ENCODE results near the gene NANS. TPM values are rescaled to one million over a fixed set of nuclear protein-coding genes. Genes with fewer than 3 reads are reported as not detected.
"Not testable (repeated sequence)": the region's sequence is repeated elsewhere in the genome, so short reads cannot be mapped to it uniquely, and the experiment has no call there.

The NANS gene
- total RNA-seq, 4 donors from 2014 or later: 46.2 to 72.0 (median 58.4) TPM

DNA sequence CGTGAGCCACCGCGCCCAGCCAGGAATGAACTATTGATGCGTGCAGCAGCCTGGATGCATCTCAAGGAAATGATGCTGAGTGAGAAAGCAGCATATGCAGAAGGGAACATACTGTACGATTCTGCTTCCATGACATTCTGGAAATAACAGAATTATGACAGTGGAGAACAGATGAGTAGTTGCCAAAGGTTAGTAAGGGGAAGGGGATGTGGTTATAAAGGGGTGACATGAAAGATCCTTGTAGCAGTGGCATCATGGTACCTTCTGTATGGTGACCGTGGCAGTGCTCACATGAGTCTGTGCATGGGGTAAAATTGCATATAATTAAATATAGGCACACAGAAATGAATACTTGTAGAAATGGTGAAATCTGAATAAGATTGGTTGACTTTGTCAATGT lies 13.0 kb downstream of the NANS start:
- TF ChIP-seq POLR2A (IDR thresholded peaks at IDR 0.05): no peak
- no peak overlapping the region for H3K27ac ChIP-seq
- peaks cover 21 to 35% (median 23%) of the 10 kb centered on the region in 3 donors for H3K4me1 ChIP-seq

DNA sequence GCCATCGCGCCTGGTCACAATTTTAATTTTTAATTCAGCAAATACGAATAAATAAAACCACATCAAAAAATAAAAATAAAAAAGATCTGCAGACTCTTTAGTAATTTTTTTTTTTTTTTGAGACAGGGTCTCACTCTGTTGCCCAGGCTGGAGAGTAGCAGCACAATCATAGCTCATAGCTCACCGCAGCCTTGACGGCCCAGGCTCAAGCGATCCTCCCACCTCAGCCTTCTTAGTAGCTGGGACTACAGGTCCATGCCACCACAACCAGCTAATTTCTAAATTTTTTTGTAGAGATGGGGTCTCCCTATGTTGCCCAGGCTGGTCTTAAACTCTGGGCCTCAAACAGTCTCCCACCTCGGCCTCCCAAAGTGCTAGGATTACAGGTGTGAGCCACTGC lies 14.2 kb downstream of the NANS start:
- H3K9me3 ChIP-seq: no peaks in the 10 kb centered on the region
- H3K4me1 ChIP-seq: peaks cover 28 to 46% (median 30%) of the 10 kb centered on the region in 3 donors
- no peak for TF ChIP-seq POLR2A (IDR thresholded peaks at IDR 0.05)
- TF ChIP-seq, protein P1, sequence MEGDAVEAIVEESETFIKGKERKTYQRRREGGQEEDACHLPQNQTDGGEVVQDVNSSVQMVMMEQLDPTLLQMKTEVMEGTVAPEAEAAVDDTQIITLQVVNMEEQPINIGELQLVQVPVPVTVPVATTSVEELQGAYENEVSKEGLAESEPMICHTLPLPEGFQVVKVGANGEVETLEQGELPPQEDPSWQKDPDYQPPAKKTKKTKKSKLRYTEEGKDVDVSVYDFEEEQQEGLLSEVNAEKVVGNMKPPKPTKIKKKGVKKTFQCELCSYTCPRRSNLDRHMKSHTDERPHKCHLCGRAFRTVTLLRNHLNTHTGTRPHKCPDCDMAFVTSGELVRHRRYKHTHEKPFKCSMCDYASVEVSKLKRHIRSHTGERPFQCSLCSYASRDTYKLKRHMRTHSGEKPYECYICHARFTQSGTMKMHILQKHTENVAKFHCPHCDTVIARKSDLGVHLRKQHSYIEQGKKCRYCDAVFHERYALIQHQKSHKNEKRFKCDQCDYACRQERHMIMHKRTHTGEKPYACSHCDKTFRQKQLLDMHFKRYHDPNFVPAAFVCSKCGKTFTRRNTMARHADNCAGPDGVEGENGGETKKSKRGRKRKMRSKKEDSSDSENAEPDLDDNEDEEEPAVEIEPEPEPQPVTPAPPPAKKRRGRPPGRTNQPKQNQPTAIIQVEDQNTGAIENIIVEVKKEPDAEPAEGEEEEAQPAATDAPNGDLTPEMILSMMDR (IDR thresholded peaks at IDR 0.05): no peak
- DNase-seq: no peak
- H3K36me3 ChIP-seq: peaks cover 0 to 38% (median 0%) of the 10 kb centered on the region in 3 donors
- H3K27ac ChIP-seq: no peak overlapping the region
- 93 to 99% methylated on average over 7 of the region's 7 CpGs for WGBS, 2 donors
- H3K4me3 ChIP-seq: no peak overlapping the region
- no peaks in the 10 kb centered on the region for H3K27me3 ChIP-seq
- intact Hi-C loops (cut with DNase I): no loop called here

More for the DNA sequence above, 13.0 kb downstream of the NANS start:
- intact Hi-C loops (cut with DNase I): no loop called here
- 92 to 97% methylated on average over 6 of the region's 6 CpGs for WGBS, 2 donors
- Histone ChIP-seq H3K27me3 (no peaks in the 10 kb centered on the region), H3K4me3 (no peak overlapping the region), H3K36me3 (peaks cover 0 to 49% (median 2%) of the 10 kb centered on the region in 3 donors), H3K9me3 (no peaks in the 10 kb centered on the region)
- DNase-seq: no peak

DNA sequence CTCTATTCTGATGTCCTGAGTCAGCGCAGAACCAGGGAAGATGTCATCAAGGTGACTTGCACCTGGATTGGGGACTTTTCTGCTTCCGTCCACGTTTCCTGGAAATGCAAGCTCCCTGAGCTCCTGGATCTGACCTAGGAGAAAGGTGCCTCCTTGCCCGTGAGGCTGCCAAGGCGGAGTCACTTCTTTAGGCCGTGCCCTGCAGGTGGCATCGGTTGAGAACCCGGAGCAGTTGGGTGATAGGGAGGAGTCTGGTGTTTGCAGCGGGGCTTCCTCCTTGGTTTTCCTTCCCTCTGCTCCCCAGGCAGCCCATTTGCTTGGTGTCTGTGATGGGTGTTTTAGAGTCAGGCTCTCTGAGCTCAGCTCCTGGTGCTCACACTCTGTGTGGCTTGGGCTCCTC lies 15.2 kb downstream of the NANS start:
- H3K4me1 ChIP-seq: peaks cover 34 to 57% (median 36%) of the 10 kb centered on the region in 3 donors
- H3K27me3 ChIP-seq: no peaks in the 10 kb centered on the region
- DNase-seq: no peak
- no peaks in the 10 kb centered on the region for H3K9me3 ChIP-seq
- WGBS, 2 donors: 55 to 60% methylated on average over 1 to 8 of the region's 9 CpGs
- TF ChIP-seq, protein P1 (IDR thresholded peaks at IDR 0.05): no peak
- TF ChIP-seq POLR2A (IDR thresholded peaks at IDR 0.05): no peak
- intact Hi-C loops (cut with DNase I): no loop called here
- H3K27ac ChIP-seq: peak overlapping the region; percentile 78 to 87 (median 84)
- H3K36me3 ChIP-seq: peaks cover 0 to 27% (median 0%) of the 10 kb centered on the region in 3 donors
- peak overlapping the region in 1 of 4 donors; percentile 3 for H3K4me3 ChIP-seq

DNA sequence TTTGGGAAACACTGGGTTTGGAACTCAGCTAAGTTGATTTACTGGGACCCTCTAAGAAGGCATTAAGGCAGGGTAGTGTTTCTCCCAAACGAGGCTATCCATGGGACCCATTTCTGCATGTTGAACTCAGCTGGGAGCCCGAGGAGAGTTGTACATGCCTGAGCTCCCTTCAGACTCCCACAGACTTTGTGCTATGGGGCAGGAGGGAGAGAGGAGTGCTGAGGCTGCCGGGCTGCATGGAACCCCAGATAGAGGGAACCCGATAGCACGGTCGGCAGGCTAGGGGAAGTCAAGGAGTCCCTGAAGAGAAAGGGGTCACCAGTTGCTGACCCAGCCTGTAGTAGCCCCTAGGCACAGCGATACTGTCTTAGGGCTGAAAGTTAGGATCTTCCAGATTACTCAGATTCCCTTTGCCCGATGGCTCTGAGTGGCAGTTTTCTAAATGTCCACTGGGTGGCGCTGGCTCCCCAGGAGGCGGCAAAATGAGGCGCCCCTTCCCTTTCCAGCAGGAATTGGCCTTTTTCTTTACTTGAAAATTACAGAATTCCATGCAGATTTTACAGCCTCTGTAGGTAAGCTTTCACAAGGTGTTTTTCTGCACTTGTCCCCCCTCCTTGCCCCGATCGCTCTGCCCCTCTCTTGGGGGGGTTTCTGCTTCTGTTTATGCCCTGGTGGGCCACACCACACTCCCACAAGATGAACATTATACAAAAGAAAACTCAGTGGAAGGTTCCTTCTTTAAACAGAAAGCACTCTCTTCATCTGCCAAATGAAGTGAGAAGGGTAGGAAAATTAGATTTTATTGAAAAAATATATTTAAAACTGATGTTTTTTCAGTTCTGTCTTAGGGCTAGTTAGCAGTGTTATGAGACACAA lies 17.8 kb downstream of the NANS start:
- Histone ChIP-seq H3K36me3 (peaks cover 3 to 26% (median 5%) of the 10 kb centered on the region in 3 donors), H3K27me3 (no peaks in the 10 kb centered on the region), H3K9me3 (no peaks in the 10 kb centered on the region), H3K4me3 (no peak overlapping the region), H3K27ac (peak overlapping the region; percentile 78 to 87 (median 84)), H3K4me1 (peaks cover 34 to 61% (median 36%) of the 10 kb centered on the region in 3 donors)
- WGBS, 2 donors: 11 to 14% methylated on average over 7 to 11 of the region's 13 CpGs
- intact Hi-C loops (cut with DNase I): no loop called here
- TF ChIP-seq POLR2A (IDR thresholded peaks at IDR 0.05): no peak
- TF ChIP-seq, protein P1 (IDR thresholded peaks at IDR 0.05): peak; percentile 91 to 99 (median 93)
- DNase-seq: no peak

DNA sequence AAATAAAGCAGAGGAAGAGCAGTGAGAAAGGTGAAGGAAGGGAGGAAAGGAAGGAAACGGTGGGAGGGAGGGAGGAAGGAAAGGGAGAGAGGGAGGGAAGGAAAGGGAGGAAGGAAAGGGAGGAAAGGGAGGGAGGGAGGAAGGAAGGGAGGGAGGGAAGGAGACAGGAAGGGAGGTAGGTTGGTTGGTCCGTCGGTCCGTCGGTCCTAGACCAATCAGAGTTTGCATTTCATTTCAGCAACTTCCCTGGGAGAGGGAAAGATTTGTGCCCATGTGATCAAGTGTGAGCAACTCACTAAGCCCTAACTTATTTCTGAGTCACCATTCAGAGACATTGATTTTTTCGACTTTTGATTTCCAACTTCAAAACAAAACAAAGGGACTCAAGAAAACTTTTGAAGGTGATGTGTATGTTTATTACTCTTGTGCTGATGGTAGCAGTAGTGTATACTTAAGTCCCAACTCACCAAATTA lies 18.8 kb downstream of the NANS start:
- intact Hi-C loops (cut with DNase I): no loop called here
- 12 to 18% methylated on average over 6 of the region's 6 CpGs for WGBS, 2 donors
- Histone ChIP-seq H3K4me3 (no peak overlapping the region), H3K9me3 (no peaks in the 10 kb centered on the region), H3K4me1 (peaks cover 34 to 70% (median 36%) of the 10 kb centered on the region in 3 donors), H3K27ac (peak overlapping the region; percentile 60 to 87 (median 84)), H3K36me3 (peaks cover 4 to 32% (median 5%) of the 10 kb centered on the region in 3 donors), H3K27me3 (no peaks in the 10 kb centered on the region)
- TF ChIP-seq, protein P1 (IDR thresholded peaks at IDR 0.05): no peak
- TF ChIP-seq POLR2A (IDR thresholded peaks at IDR 0.05): no peak
- DNase-seq: no peak

DNA sequence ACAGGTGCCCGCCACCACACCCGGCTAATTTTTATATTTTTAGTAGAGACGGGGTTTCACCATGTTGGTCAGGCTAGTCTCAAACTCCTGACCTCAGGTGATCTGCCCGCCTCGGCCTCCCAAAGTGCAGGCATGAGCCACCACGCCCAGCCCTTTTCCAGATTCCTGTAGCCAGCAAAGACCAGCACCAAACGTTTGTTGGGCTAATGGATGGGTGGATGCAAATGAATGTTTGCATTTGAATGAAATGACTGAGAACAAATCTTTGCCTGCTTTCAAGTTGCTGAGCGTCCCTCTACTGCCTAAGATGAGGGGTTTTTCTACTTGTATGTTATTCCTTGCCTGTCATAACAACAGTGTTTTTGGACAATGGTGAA lies 20.0 kb downstream of the NANS start:
- Histone ChIP-seq H3K27ac (peak overlapping the region in 3 of 4 donors; percentile 83 to 87 (median 84)), H3K4me1 (peaks cover 40 to 77% (median 46%) of the 10 kb centered on the region in 3 donors), H3K36me3 (peaks cover 5 to 43% (median 11%) of the 10 kb centered on the region in 3 donors)
- H3K27me3 ChIP-seq; DNase-seq; intact Hi-C loops (cut with DNase I); H3K9me3 ChIP-seq; H3K4me3 ChIP-seq: not testable (repeated sequence)
- 72 to 100% methylated on average over 5 to 6 of the region's 8 CpGs for WGBS, 2 donors

Measured in esophagus squamous epithelium (tissue), 5 donors.